WTC11 (cell line): ENCODE data around the gene LAIR2. TPM values are rescaled to one million over a fixed set of nuclear protein-coding genes. Genes with fewer than 3 reads are reported as not detected.

Source experiments
- ATAC-seq: fragments of 200-7000 bp; cut with Tn5 transposase; 2 replicates; pipeline ENCODE4 v1.10.0; 2021; ENCODE audit warnings: mild to moderate bottlenecking, moderate library complexity
- CTCF ChIA-PET: fragments of 300-600 bp; sonication (Branson Sonifier 250); formaldehyde crosslinking; loops from one replicate; lab custom pipeline; 2021; ENCODE audit warnings: antibody characterized with exemption; lab: Charles Lee
- POLR2A ChIA-PET: fragments of 350-600 bp; sonication (Branson Sonifier 250); formaldehyde crosslinking; loops from one replicate; lab custom pipeline; 2021; ENCODE audit warnings: antibody characterized with exemption; lab: Charles Lee
- DNase-seq: peaks from one replicate; pipeline ENCODE4 v3.0.0; 2021; ENCODE audit warnings: low spot score
- H3K27ac Mint-ChIP-seq: 2 replicates; pipeline ENCODE4 v1.8.0; 2021; ENCODE audit warnings: mixed read lengths
- H3K27me3 Mint-ChIP-seq: 2 replicates; pipeline ENCODE4 v1.8.0; 2021; ENCODE audit warnings: low read depth, mild to moderate bottlenecking, moderate library complexity, mixed read lengths
- H3K36me3 Mint-ChIP-seq: 2 replicates; pipeline ENCODE4 v1.8.0; 2021; ENCODE audit warnings: mixed read lengths
- H3K4me1 Mint-ChIP-seq: 2 replicates; pipeline ENCODE4 v1.8.0; 2022; ENCODE audit warnings: mixed read lengths
- H3K4me3 Mint-ChIP-seq: 2 replicates; pipeline ENCODE4 v1.8.0; 2021; ENCODE audit warnings: mild to moderate bottlenecking, moderate library complexity, mixed read lengths
- H3K9me3 Mint-ChIP-seq: 2 replicates; pipeline ENCODE4 v1.8.0; 2021; ENCODE audit warnings: mixed read lengths
- AR ChIP-seq: fragments of 250-450 bp; sonication (Bioruptor Pico); IDR thresholded peaks from 2 replicates; pipeline ENCODE4 v1.9.0; 2021; ENCODE audit warnings: mild to moderate bottlenecking
- CDX4 ChIP-seq: fragments of 250-450 bp; sonication (Bioruptor Pico); IDR thresholded peaks from 2 replicates; pipeline ENCODE4 v1.9.0; 2021; ENCODE audit warnings: moderate library complexity, mild to moderate bottlenecking, inconsistent platforms, borderline replicate concordance
- CREB1 ChIP-seq: sonication (generic); formaldehyde crosslinking; IDR thresholded peaks from 2 replicates; pipeline ENCODE4 v1.8.0; 2023; ENCODE audit warnings: mild to moderate bottlenecking, missing genetic modification reagents
- E2F4 ChIP-seq: sonication (generic); formaldehyde crosslinking; IDR thresholded peaks from 2 replicates; pipeline ENCODE4 v1.8.1; 2022; ENCODE audit warnings: low read depth, mild to moderate bottlenecking, moderate library complexity, missing genetic modification reagents, borderline replicate concordance
- ESRRA ChIP-seq: sonication (generic); formaldehyde crosslinking; IDR thresholded peaks from 2 replicates; pipeline ENCODE4 v1.8.1; 2022; ENCODE audit warnings: mild to moderate bottlenecking, missing genetic modification reagents, borderline replicate concordance
- ETV6 ChIP-seq: sonication (generic); formaldehyde crosslinking; IDR thresholded peaks from 2 replicates; pipeline ENCODE4 v1.8.1; 2022; ENCODE audit warnings: mild to moderate bottlenecking, missing genetic modification reagents
- FOXJ3 ChIP-seq: sonication (generic); formaldehyde crosslinking; IDR thresholded peaks from 2 replicates; pipeline ENCODE4 v1.9.0; 2021; ENCODE audit warnings: missing genetic modification reagents, mild to moderate bottlenecking, borderline replicate concordance
- FOXK1 ChIP-seq: sonication (generic); formaldehyde crosslinking; IDR thresholded peaks from 2 replicates; pipeline ENCODE4 v1.8.0; 2022; ENCODE audit warnings: mild to moderate bottlenecking, moderate library complexity, missing genetic modification reagents
- FOXP4 ChIP-seq: sonication (generic); formaldehyde crosslinking; IDR thresholded peaks from 2 replicates; pipeline ENCODE4 v1.8.0; 2022; ENCODE audit warnings: mild to moderate bottlenecking, missing genetic modification reagents
- HMGA2 ChIP-seq: fragments of 250-450 bp; sonication (Bioruptor Pico); IDR thresholded peaks from 2 replicates; pipeline ENCODE4 v1.4.0; 2021; ENCODE audit warnings: mild to moderate bottlenecking, moderate library complexity
- HMGXB4 ChIP-seq: sonication (generic); formaldehyde crosslinking; IDR thresholded peaks from 2 replicates; pipeline ENCODE4 v1.8.1; 2023; ENCODE audit warnings: mild to moderate bottlenecking, moderate library complexity, missing genetic modification reagents
- NFYB ChIP-seq: sonication (generic); formaldehyde crosslinking; conservative IDR thresholded peaks from 2 replicates; pipeline ENCODE4 v1.8.0; 2022; ENCODE audit warnings: low read depth, missing genetic modification reagents
- NR1H2 ChIP-seq: sonication (generic); formaldehyde crosslinking; IDR thresholded peaks from 2 replicates; pipeline ENCODE4 v1.9.0; 2021; ENCODE audit warnings: mild to moderate bottlenecking, moderate library complexity, missing genetic modification reagents
- PREB ChIP-seq: sonication (generic); formaldehyde crosslinking; IDR thresholded peaks from 2 replicates; pipeline ENCODE4 v1.8.1; 2022; ENCODE audit warnings: mild to moderate bottlenecking, missing genetic modification reagents, moderate library complexity, borderline replicate concordance
- SP1 ChIP-seq: sonication (generic); formaldehyde crosslinking; conservative IDR thresholded peaks from 2 replicates; pipeline ENCODE4 v1.8.1; 2022; ENCODE audit warnings: missing genetic modification reagents
- TP53 ChIP-seq: sonication (generic); formaldehyde crosslinking; IDR thresholded peaks from 2 replicates; pipeline ENCODE4 v1.8.1; 2023; ENCODE audit warnings: mild to moderate bottlenecking, missing genetic modification reagents
- ZBTB43 ChIP-seq: sonication (generic); formaldehyde crosslinking; IDR thresholded peaks from 2 replicates; pipeline ENCODE4 v1.8.1; 2023; ENCODE audit warnings: mild to moderate bottlenecking, missing genetic modification reagents
- ZNF219 ChIP-seq: sonication (generic); formaldehyde crosslinking; IDR thresholded peaks from 2 replicates; pipeline ENCODE4 v1.8.0; 2023; ENCODE audit warnings: missing genetic modification reagents, mild to moderate bottlenecking, borderline replicate concordance
- ZNF232 ChIP-seq: sonication (generic); formaldehyde crosslinking; IDR thresholded peaks from 2 replicates; pipeline ENCODE4 v1.8.0; 2022; ENCODE audit warnings: mild to moderate bottlenecking, missing genetic modification reagents
- ZNF281 ChIP-seq: sonication (generic); formaldehyde crosslinking; IDR thresholded peaks from 2 replicates; pipeline ENCODE4 v1.8.0; 2023; ENCODE audit warnings: mild to moderate bottlenecking, missing genetic modification reagents
- total RNA-seq: library from RNA; stranded (reverse); gene quantifications from 3 replicates; pipeline ENCODE4 v1.2.3, GENCODE V29; 2021

Gene LAIR2
- total RNA-seq, 1 experiment from 2014 or later: not detected

- TF ChIP-seq HMGXB4 (no peak), ZNF281 (no peak), CREB1 (no peak), TP53 (CRISPR knock-in tag) (no peak), CDX4 (CRISPR knock-in tag) (no peak), NFYB (CRISPR knock-in tag) (no peak), AR (CRISPR knock-in tag) (no peak), FOXJ3 (CRISPR knock-in tag) (no peak), HMGA2 (CRISPR knock-in tag) (no peak), FOXK1 (no peak), ZNF232 (no peak), FOXP4 (no peak), SP1 (CRISPR knock-in tag) (no peak), ETV6 (no peak), E2F4 (CRISPR knock-in tag) (no peak), PREB (no peak), ZNF219 (CRISPR knock-in tag) (no peak), NR1H2 (CRISPR knock-in tag) (no peak), ESRRA (no peak), ZBTB43 (CRISPR knock-in tag) (no peak)
- TF ChIP-seq, all 79 proteins: peak for 0
- ChIA-PET POLR2A (interaction anchor here (0.9 kb wide), 1 partner anchor 11 kb away, joined by 4 read pairs; the partner anchor contains the start of gene LENG8), CTCF (interaction anchor here (0.5 to 1.2 kb wide), 2 partner anchors 29 to 429 kb away, joined by 3 to 5 read pairs; no protein-coding TSS in a partner anchor)
- no peaks in the 10 kb centered on the region for H3K27me3 Mint-ChIP-seq
- H3K36me3 Mint-ChIP-seq: peaks cover 46% of the 10 kb centered on the region
- H3K4me3 Mint-ChIP-seq: no peak overlapping the region
- no peaks in the 10 kb centered on the region for H3K9me3 Mint-ChIP-seq
- DNase-seq: no peak
- H3K4me1 Mint-ChIP-seq: peaks cover 7% of the 10 kb centered on the region
- H3K27ac Mint-ChIP-seq: peak overlapping the region; percentile 83
- ATAC-seq: no peak
Measured at GRCh38 chr19:54459282-54460229, 43.1 kb upstream of the LAIR2 start.
